Keratinocyte (primary cell): Measurements from ENCODE around the gene TPBGL. TPM values are rescaled to one million over a fixed set of nuclear protein-coding genes. Genes with fewer than 3 reads are reported as not detected.

Experiments
- DNase-seq: peaks from one replicate; pipeline ENCODE4 v3.0.0-alpha.2; 2011; ENCODE audit warnings: low read depth, missing footprints, low spot score
- FAIRE-seq: peaks from 2 replicates; lab custom pipeline; 2011; peaks lifted over from hg19 to GRCh38; lab: Jason Lieb, UNC
- H2AFZ ChIP-seq: 2 replicates; pipeline ENCODE4 v1.6.0; 2012; ENCODE audit warnings: low read length, control low read depth, inconsistent platforms; ENCODE audit not compliant: control insufficient read depth
- H3K27ac ChIP-seq: 2 replicates; pipeline ENCODE4 v1.5.1; 2011; ENCODE audit warnings: low read length; ENCODE audit not compliant: control insufficient read depth, insufficient read depth
- H3K27me3 ChIP-seq: 3 replicates; pipeline ENCODE4 v1.6.0; 2011; ENCODE audit warnings: low read length; ENCODE audit not compliant: control insufficient read depth, insufficient read depth; ENCODE audit errors: extremely low read depth
- H3K36me3 ChIP-seq, 2 experiments: 2 replicates in 1 of 2; 3 replicates in 1 of 2; pipeline ENCODE4 v1.5.1; 2011; ENCODE audit warnings: low read length in 2 of 2, mild to moderate bottlenecking in 1 of 2; ENCODE audit not compliant: control insufficient read depth in 2 of 2, insufficient read depth in 2 of 2; ENCODE audit errors: extremely low read depth in 1 of 2
- H3K4me1 ChIP-seq: 3 replicates; pipeline ENCODE4 v1.5.1; 2011; ENCODE audit warnings: low read length; ENCODE audit not compliant: control insufficient read depth, insufficient read depth; ENCODE audit errors: extremely low read depth
- H3K4me2 ChIP-seq: 3 replicates; pipeline ENCODE4 v1.6.0; 2011; ENCODE audit warnings: low read depth, low read length; ENCODE audit not compliant: control insufficient read depth, insufficient read depth; ENCODE audit errors: extremely low read depth
- H3K4me3 ChIP-seq, 3 experiments: fragments of 200-600 bp in 1 of 3; sonication (generic) in 1 of 3; 2 replicates in 2 of 3; 3 replicates in 1 of 3; pipeline ENCODE4 v1.5.1; 2011 to 2016; ENCODE audit warnings: low read length in 3 of 3, mild to moderate bottlenecking in 3 of 3, control low read depth in 2 of 3, inconsistent platforms in 1 of 3, low read depth in 1 of 3, mixed read lengths in 1 of 3, mixed run types in 1 of 3, moderate library complexity in 1 of 3; ENCODE audit not compliant: control insufficient read depth in 2 of 3, insufficient read depth in 2 of 3; ENCODE audit errors: extremely low read depth in 1 of 3
- H3K79me2 ChIP-seq: 2 replicates; pipeline ENCODE4 v1.6.0; 2012; ENCODE audit warnings: low read length; ENCODE audit not compliant: control insufficient read depth, insufficient read depth
- H3K9ac ChIP-seq: 3 replicates; pipeline ENCODE4 v1.6.0; 2011; ENCODE audit warnings: low read length; ENCODE audit not compliant: control insufficient read depth, insufficient read depth; ENCODE audit errors: extremely low read depth
- H3K9me1 ChIP-seq: 3 replicates; pipeline ENCODE4 v1.6.0; 2011; ENCODE audit warnings: low read length; ENCODE audit not compliant: control insufficient read depth, insufficient read depth; ENCODE audit errors: extremely low read depth
- H3K9me3 ChIP-seq: 2 replicates; pipeline ENCODE4 v1.5.1; 2012; ENCODE audit warnings: low read depth, low read length; ENCODE audit not compliant: control insufficient read depth
- H4K20me1 ChIP-seq: 3 replicates; pipeline ENCODE4 v1.6.0; 2011; ENCODE audit warnings: low read length; ENCODE audit not compliant: control insufficient read depth, insufficient read depth; ENCODE audit errors: extremely low read depth
- EZH2 ChIP-seq: IDR thresholded peaks from one replicate; pipeline ENCODE4 v1.6.1; 2012; ENCODE audit warnings: inconsistent platforms, mild to moderate bottlenecking, low read length, moderate library complexity
- dilution Hi-C: fragments of 300-500 bp; cut with MboI; formaldehyde crosslinking; loops from one replicate; pipeline ENCODE4 v1.7.0; 2020; ENCODE audit warnings: low sequenced_read_pairs; ENCODE audit not compliant: extremely low pct_ligation_motif_present
- polyA plus RNA-seq, 5 experiments: library from polyadenylated mRNA; depleted of rRNA in 3 of 5; stranded (reverse) in 3 of 5; stranded (forward) in 1 of 5; unstranded in 1 of 5; fragments of >200 nt; gene quantifications; 1 replicate in 1 of 5; 2 replicates in 3 of 5; 3 replicates in 1 of 5; pipeline versions ENCODE4 v1.2.1 to v1.2.3, GENCODE V29; 2011 to 2012; ENCODE audit warnings: missing spikeins in 2 of 5, low read depth in 1 of 5, low replicate concordance in 1 of 5
- TF ChIP-seq, protein P1 (sequence below), 3 experiments: IDR thresholded peaks in 1 of 3; conservative IDR thresholded peaks in 1 of 3; optimal IDR thresholded peaks in 1 of 3; 2 replicates in 2 of 3; 3 replicates in 1 of 3; pipeline versions ENCODE3 to v1.5.1; 2011; ENCODE audit warnings: low read length in 3 of 3, mild to moderate bottlenecking in 3 of 3, moderate library complexity in 2 of 3, control low read depth in 1 of 3, inconsistent platforms in 1 of 3; ENCODE audit not compliant: insufficient read depth in 2 of 3; ENCODE audit errors: extremely low read depth in 1 of 3

The TPBGL gene
- polyA plus RNA-seq, 1 donor (not counting 4 experiments of a cell fraction or from before 2014, with no cell fraction given): not detected

DNA sequence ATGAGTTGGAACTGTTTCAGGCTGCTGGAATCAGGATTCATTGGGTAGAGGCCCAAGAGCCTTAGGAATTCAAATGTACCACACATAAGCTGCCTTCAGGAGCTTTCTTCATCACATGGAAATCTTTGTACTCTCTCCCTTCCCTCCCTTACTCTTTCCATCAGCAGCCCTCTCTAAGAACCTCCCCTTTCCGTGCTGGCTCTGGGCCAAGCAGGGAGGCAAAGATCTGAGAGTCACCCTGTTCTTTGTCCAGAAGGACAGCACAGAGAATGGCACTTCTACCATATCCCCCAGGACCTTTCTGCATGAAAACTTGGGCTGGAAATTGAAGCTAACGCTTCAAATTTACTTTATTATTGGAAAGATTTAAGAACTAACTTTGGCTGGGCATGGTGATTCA lies 20.7 kb upstream of the TPBGL start:
- no peak overlapping the region for H3K27ac ChIP-seq
- no peak overlapping the region for H3K4me2 ChIP-seq
- no peak overlapping the region for H3K4me3 ChIP-seq
- H3K9ac ChIP-seq: no peak overlapping the region
- dilution Hi-C loops: loop anchor here (25.0 kb wide), 1 partner anchor 183 kb away; no protein-coding TSS in a partner anchor
- no peaks in the 10 kb centered on the region for H3K9me3 ChIP-seq
- no peak overlapping the region for H2AFZ ChIP-seq
- FAIRE-seq (no peak), DNase-seq (no peak)
- H3K36me3 ChIP-seq: no peaks in the 10 kb centered on the region
- peaks cover 14% of the 10 kb centered on the region for H3K27me3 ChIP-seq
- H3K9me1 ChIP-seq: no peaks in the 10 kb centered on the region
- TF ChIP-seq, protein P1, sequence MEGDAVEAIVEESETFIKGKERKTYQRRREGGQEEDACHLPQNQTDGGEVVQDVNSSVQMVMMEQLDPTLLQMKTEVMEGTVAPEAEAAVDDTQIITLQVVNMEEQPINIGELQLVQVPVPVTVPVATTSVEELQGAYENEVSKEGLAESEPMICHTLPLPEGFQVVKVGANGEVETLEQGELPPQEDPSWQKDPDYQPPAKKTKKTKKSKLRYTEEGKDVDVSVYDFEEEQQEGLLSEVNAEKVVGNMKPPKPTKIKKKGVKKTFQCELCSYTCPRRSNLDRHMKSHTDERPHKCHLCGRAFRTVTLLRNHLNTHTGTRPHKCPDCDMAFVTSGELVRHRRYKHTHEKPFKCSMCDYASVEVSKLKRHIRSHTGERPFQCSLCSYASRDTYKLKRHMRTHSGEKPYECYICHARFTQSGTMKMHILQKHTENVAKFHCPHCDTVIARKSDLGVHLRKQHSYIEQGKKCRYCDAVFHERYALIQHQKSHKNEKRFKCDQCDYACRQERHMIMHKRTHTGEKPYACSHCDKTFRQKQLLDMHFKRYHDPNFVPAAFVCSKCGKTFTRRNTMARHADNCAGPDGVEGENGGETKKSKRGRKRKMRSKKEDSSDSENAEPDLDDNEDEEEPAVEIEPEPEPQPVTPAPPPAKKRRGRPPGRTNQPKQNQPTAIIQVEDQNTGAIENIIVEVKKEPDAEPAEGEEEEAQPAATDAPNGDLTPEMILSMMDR (optimal IDR thresholded peaks at IDR 0.05 in 1 of 3, IDR thresholded peaks at IDR 0.05 in 1 of 3, conservative IDR thresholded peaks at IDR 0.05 in 1 of 3; ENCODE audit: extremely low read depth in 1 of 3, insufficient read depth in 2 of 3, low read length in 3 of 3): no peak
- TF ChIP-seq EZH2: no peak
- no peaks in the 10 kb centered on the region for H4K20me1 ChIP-seq
- H3K4me1 ChIP-seq: no peaks in the 10 kb centered on the region
- H3K79me2 ChIP-seq: no peaks in the 10 kb centered on the region

DNA sequence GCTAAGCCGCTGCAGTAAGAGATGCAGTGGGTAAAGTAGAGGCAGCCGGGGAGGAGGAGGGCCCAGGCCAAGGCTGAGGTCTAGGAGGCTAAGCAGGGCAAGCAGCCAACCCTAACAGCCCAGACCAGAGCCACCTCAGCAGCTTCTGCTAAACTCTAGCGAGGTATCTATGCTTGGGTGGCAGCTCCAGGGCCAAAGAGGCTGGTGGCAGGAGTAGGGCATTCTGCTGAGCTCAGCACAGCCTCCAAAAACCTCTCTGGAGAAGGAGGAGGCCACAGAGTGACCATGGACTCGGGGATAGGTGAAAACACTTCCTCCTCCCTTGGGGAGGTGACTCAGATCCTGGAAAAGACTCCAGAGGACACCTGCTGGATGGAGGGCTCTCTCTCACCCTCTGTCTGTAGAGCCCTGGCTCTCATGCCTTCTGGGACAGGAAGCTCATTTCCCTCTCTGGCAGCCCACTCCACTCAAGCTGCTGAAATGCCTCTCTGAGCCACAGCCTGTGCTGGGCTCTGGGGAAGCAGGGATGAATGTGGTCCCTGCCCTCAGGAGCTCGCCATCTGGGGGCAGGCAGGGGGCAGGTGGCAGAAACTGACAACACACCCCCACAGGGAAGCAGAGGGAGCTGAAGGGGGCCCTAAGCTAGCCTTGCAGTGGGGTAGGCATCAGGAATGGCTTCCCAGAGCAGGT lies 16.5 kb upstream of the TPBGL start:
- Histone ChIP-seq H4K20me1 (no peaks in the 10 kb centered on the region), H3K9me3 (no peaks in the 10 kb centered on the region), H3K79me2 (no peaks in the 10 kb centered on the region), H2AFZ (no peak overlapping the region), H3K9me1 (no peaks in the 10 kb centered on the region), H3K4me2 (no peak overlapping the region), H3K27me3 (peaks cover 5% of the 10 kb centered on the region), H3K9ac (no peak overlapping the region), H3K36me3 (no peaks in the 10 kb centered on the region), H3K4me1 (no peaks in the 10 kb centered on the region), H3K27ac (no peak overlapping the region), H3K4me3 (no peak overlapping the region)
- FAIRE-seq (no peak), DNase-seq (no peak)
- TF ChIP-seq, protein P1 (optimal IDR thresholded peaks at IDR 0.05 in 1 of 3, IDR thresholded peaks at IDR 0.05 in 1 of 3, conservative IDR thresholded peaks at IDR 0.05 in 1 of 3; ENCODE audit: extremely low read depth in 1 of 3, insufficient read depth in 2 of 3, low read length in 3 of 3): peak in 1 of 3 experiments; percentile 16
- TF ChIP-seq EZH2: no peak
- dilution Hi-C loops: loop anchor here (25.0 kb wide), 1 partner anchor 187 kb away; no protein-coding TSS in a partner anchor
